Stimulated activated naive CD4-positive, alpha-beta T cell (primary cell): ENCODE results near the gene COL5A2.

ENCODE experiments used
- DNase-seq, 6 experiments: peaks; one replicate each; lab custom pipeline; 2025; lab: John Stamatoyannopoulos, UW

COL5A2 gene

DNA sequence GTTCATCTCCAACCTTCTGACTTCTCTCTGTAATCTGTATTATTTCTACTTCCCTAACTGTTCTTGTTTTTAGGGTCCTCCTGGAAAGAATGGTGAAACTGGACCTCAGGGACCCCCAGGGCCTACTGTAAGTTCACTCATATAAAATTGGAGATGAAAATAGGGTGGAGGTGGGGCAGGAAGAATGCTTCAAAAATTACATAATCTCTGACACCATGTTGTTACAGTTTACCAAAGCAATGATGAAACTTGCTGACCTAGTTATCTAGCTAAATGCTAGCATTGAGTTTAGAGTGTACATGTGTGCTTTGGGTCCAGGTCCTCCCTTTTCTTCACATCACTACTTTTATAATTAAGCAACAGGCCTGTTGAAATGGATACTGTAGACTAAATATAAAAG lies 182.3 kb downstream of the COL5A2 start:
- no peak for DNase-seq

DNA sequence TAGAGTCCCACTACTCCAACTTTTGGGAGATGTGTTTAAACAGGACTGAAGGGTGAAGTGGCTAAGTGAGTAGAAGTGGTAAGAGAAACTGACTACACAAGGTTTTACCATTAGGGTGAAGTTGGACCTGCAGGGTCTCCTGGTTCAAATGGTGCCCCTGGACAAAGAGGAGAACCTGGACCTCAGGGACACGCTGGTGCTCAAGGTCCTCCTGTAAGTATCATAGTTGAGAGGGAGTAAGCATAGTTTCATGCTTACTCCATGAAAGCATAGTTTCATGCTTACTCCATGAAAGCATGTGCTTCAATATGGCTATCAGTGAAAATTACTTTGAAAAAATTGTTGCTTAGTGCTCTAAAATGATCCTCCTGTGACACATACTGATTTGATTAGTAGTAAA lies 186.3 kb downstream of the COL5A2 start:
- DNase-seq = no peak

DNA sequence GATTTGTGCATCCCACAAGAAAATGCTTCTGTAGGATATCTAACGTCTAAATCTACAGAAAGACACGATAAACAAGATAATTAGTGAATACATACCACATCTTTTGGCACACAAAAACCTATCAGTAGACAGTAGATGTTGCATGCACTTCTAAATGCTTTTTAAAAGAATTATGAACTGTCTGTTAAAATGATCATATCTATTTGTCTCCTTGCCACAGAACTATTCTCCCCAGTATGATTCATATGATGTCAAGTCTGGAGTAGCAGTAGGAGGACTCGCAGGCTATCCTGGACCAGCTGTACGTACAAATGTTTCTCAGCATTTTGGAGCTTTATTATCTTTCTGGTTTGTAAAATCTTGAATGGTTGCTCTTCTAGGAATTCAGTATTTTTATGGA lies 192.7 kb downstream of the COL5A2 start:
- DNase-seq = no peak

DNA sequence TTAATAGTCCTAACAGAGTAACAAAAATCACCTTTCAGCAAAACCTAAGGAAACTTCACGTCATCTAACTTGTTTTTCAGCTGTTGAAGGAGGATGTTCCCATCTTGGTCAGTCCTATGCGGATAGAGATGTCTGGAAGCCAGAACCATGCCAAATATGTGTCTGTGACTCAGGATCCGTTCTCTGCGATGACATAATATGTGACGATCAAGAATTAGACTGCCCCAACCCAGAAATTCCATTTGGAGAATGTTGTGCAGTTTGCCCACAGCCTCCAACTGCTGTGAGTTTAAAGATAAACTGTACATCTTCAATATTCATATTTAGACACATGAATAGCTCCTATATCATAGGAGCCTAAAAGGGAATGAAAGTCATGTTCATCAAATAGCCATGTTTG lies 194.9 kb downstream of the COL5A2 start:
- DNase-seq = no peak

DNA sequence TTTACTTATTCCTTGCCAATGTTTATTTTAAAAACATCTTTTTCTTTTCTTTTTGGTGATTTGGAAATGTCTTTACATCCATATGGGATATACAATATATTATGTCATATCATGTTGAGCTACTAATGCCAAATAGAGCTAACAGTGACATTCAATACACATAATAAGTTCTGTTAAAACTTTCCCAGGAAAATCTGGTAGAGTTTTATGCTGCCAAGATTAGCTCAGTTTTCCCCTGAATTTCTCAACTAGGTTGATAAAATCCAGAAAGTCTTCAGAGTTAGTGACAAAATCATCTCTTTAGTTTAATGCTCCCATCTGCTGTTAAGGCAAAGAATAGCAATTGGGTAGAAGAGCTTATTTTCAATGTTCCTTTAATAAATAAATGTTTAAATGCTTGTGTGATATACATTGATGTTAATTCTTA lies 195.5 kb downstream of the COL5A2 start:
- no peak for DNase-seq

DNA sequence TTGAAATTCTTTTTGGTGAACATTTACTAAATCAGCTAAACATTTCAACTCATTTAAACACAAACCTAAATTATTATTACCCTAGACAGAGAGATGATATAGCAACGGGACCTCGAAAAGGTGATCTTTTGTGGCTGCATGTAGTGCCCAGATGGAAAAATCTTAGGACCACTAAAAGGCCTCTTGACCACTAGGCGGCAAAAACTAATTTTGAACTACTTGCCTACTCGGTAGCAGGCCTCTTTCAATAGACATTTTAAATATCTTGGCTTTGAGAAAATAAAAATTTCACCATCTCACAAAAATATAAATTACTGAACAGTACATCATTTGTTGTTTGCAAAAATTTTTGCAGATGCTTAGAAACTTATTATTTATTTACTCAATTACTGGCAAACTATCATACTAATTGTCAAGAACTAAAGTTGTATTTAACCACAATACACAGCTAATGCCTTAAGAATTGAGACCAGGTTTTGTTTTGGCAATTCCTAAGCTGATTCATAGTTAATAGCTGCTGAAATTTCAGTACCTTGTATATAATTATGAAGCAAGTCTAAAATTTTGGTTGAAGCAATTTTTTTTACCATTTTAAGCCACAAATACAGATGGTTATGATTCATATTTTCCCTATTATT lies 196.0 kb downstream of the COL5A2 start:
- DNase-seq = no peak
